Transverse colon (tissue), 4 donors: ENCODE data around the gene ZNF568.

ENCODE experiments used
- CTCF ChIP-seq, 5 experiments: fragments of 200-600 bp in 3 of 5; fragments of 450-650 bp in 2 of 5; sonication (generic) in 3 of 5; IDR thresholded peaks; 1 replicate in 2 of 5; 2 replicates in 3 of 5; pipeline ENCODE4 v1.5.1; 2016 to 2017; ENCODE audit warnings: antibody characterized with exemption in 5 of 5, inconsistent platforms in 3 of 5, mild to moderate bottlenecking in 2 of 5, moderate library complexity in 1 of 5
- EP300 ChIP-seq: sonication (generic); formaldehyde crosslinking; IDR thresholded peaks from one replicate; pipeline ENCODE4 v1.6.1; 2017; ENCODE audit warnings: antibody characterized with exemption, low read depth
- POLR2AphosphoS5 ChIP-seq, 3 donors: sonication (generic); formaldehyde crosslinking; IDR thresholded peaks; one replicate each; pipeline ENCODE4 v1.6.1; 2016; ENCODE audit warnings: antibody characterized with exemption in 3 of 3

- TF ChIP-seq CTCF (IDR thresholded peaks at IDR 0.05) (no peak), POLR2AphosphoS5 (IDR thresholded peaks at IDR 0.05) (no peak), EP300 (no peak)
Measured at GRCh38 chr19:36894849-36895383, 21.2 kb upstream of the ZNF568 start.
